Ishikawa (cell line): ENCODE data around the gene PDE6B.

Experiments
- CEBPB ChIP-seq: IDR thresholded peaks from 2 replicates; pipeline ENCODE4 v1.6.1; 2012
- CREB1 ChIP-seq: IDR thresholded peaks from 2 replicates; pipeline ENCODE4 v1.6.1; 2012; ENCODE audit warnings: low read depth
- EGR1 ChIP-seq: IDR thresholded peaks from 2 replicates; pipeline ENCODE4 v1.6.1; 2012
- MAX ChIP-seq: IDR thresholded peaks from 2 replicates; pipeline ENCODE4 v1.6.1; 2012
- NFIC ChIP-seq: IDR thresholded peaks from 2 replicates; pipeline ENCODE4 v1.6.1; 2012
- REST ChIP-seq: IDR thresholded peaks from 2 replicates; pipeline ENCODE4 v1.6.1; 2012; ENCODE audit warnings: low read depth, mild to moderate bottlenecking
- TEAD4 ChIP-seq: IDR thresholded peaks from 2 replicates; pipeline ENCODE4 v1.6.1; 2012
- USF1 ChIP-seq: IDR thresholded peaks from 2 replicates; pipeline ENCODE4 v1.6.1; 2012
- YY1 ChIP-seq: IDR thresholded peaks from 2 replicates; pipeline ENCODE4 v1.6.1; 2012; ENCODE audit warnings: low read depth

- no peak for TF ChIP-seq MAX
- no peak for TF ChIP-seq NFIC
- no peak for TF ChIP-seq EGR1
- no peak for TF ChIP-seq USF1
- no peak for TF ChIP-seq CEBPB
- no peak for TF ChIP-seq CREB1
- no peak for TF ChIP-seq YY1
- no peak for TF ChIP-seq REST
- no peak for TF ChIP-seq TEAD4
Measured at GRCh38 chr4:635851-636627, 10.7 kb downstream of the PDE6B start.
